GM21447 (cell line): ENCODE data around the gene VAPA.

ENCODE experiments used
- ATAC-seq: cut with Tn5 transposase; IDR thresholded peaks from one replicate; pipeline ENCODE4 v1.9.1; 2021; ENCODE audit not compliant: unreplicated experiment

VAPA gene

GRCh38 chr18:9969247-9969646 is 55.4 kb downstream of the VAPA start:
- no peak for ATAC-seq

GRCh38 chr18:9971313-9971920 is 57.6 kb downstream of the VAPA start:
- no peak for ATAC-seq

- ATAC-seq, result no peak
Measured at GRCh38 chr18:9973470-9973869, 59.7 kb downstream of the VAPA start.

- no peak for ATAC-seq
Measured at GRCh38 chr18:9974279-9974915, 60.6 kb downstream of the VAPA start.

GRCh38 chr18:9975658-9976057 is 61.8 kb downstream of the VAPA start:
- no peak for ATAC-seq

- ATAC-seq, result no peak
Measured at GRCh38 chr18:9982711-9983110, 68.9 kb downstream of the VAPA start.

GRCh38 chr18:9984080-9984479 is 70.3 kb downstream of the VAPA start:
- ATAC-seq, result no peak

- no peak for ATAC-seq
Measured at GRCh38 chr18:9985641-9986040, 71.8 kb downstream of the VAPA start.

GRCh38 chr18:9986156-9986930 is 72.5 kb downstream of the VAPA start:
- no peak for ATAC-seq

- no peak for ATAC-seq
Measured at GRCh38 chr18:9987345-9987744, 73.5 kb downstream of the VAPA start.

- ATAC-seq, result no peak
Measured at GRCh38 chr18:9987931-9988330, 74.1 kb downstream of the VAPA start.

- ATAC-seq, result no peak
Measured at GRCh38 chr18:9988665-9989064, 74.8 kb downstream of the VAPA start.

GRCh38 chr18:9989481-9989880 is 75.7 kb downstream of the VAPA start:
- ATAC-seq, result no peak

GRCh38 chr18:9991011-9992000 is 77.5 kb downstream of the VAPA start:
- ATAC-seq, result no peak

- no peak for ATAC-seq
Measured at GRCh38 chr18:9992300-9992972, 78.6 kb downstream of the VAPA start.

- ATAC-seq, result no peak
Measured at GRCh38 chr18:9992973-9993520, 79.2 kb downstream of the VAPA start.

- ATAC-seq, result no peak
Measured at GRCh38 chr18:9993521-9994025, 79.8 kb downstream of the VAPA start.

- no peak for ATAC-seq
Measured at GRCh38 chr18:9994026-9994570, 80.3 kb downstream of the VAPA start.

GRCh38 chr18:9994701-9995235 is 81.0 kb downstream of the VAPA start:
- no peak for ATAC-seq
